ENCODE data around the gene CCDC110.

Gene CCDC110

GRCh38 chr4:185441479-185441878 is 30.1 kb downstream of the CCDC110 start:
- no peak for FAIRE-seq
- DNase-seq (ENCODE audit: insufficient read length) = no peak
- TF ChIP-seq POLR2A (IDR thresholded peaks at IDR 0.05; ENCODE audit: low read depth, low read length) (no peak), POLR2AphosphoS5 (IDR thresholded peaks at IDR 0.05; ENCODE audit: low read depth, low read length) (no peak), TAF1 (IDR thresholded peaks at IDR 0.05; ENCODE audit: borderline replicate concordance, low read depth, low read length) (no peak)

- DNase-seq (ENCODE audit: insufficient read length) = no peak
- TF ChIP-seq TAF1 (IDR thresholded peaks at IDR 0.05; ENCODE audit: borderline replicate concordance, low read depth, low read length) = no peak
- no peak for TF ChIP-seq POLR2A (IDR thresholded peaks at IDR 0.05; ENCODE audit: low read depth, low read length)
- TF ChIP-seq POLR2AphosphoS5 (IDR thresholded peaks at IDR 0.05; ENCODE audit: low read depth, low read length) = no peak
- FAIRE-seq = peak; percentile 74
Measured at GRCh38 chr4:185437809-185438208, 33.7 kb downstream of the CCDC110 start.

- FAIRE-seq (no peak), DNase-seq (ENCODE audit: insufficient read length) (no peak)
- no peak for TF ChIP-seq POLR2AphosphoS5 (IDR thresholded peaks at IDR 0.05; ENCODE audit: low read depth, low read length)
- TF ChIP-seq POLR2A (IDR thresholded peaks at IDR 0.05; ENCODE audit: low read depth, low read length) = no peak
- no peak for TF ChIP-seq TAF1 (IDR thresholded peaks at IDR 0.05; ENCODE audit: borderline replicate concordance, low read depth, low read length)
Measured at GRCh38 chr4:185435466-185435865, 36.1 kb downstream of the CCDC110 start.

GRCh38 chr4:185429660-185430059 is 41.9 kb downstream of the CCDC110 start:
- no peak for FAIRE-seq
- DNase-seq (ENCODE audit: insufficient read length) = no peak
- no peak for TF ChIP-seq TAF1 (IDR thresholded peaks at IDR 0.05; ENCODE audit: borderline replicate concordance, low read depth, low read length)
- no peak for TF ChIP-seq POLR2A (IDR thresholded peaks at IDR 0.05; ENCODE audit: low read depth, low read length)
- TF ChIP-seq POLR2AphosphoS5 (IDR thresholded peaks at IDR 0.05; ENCODE audit: low read depth, low read length) = no peak

GRCh38 chr4:185426960-185427688 is 44.4 kb downstream of the CCDC110 start:
- FAIRE-seq = no peak
- TF ChIP-seq POLR2A (IDR thresholded peaks at IDR 0.05; ENCODE audit: low read depth, low read length) (no peak), POLR2AphosphoS5 (IDR thresholded peaks at IDR 0.05; ENCODE audit: low read depth, low read length) (no peak), TAF1 (IDR thresholded peaks at IDR 0.05; ENCODE audit: borderline replicate concordance, low read depth, low read length) (no peak)
- no peak for DNase-seq (ENCODE audit: insufficient read length)

GRCh38 chr4:185425647-185426352 is 45.7 kb downstream of the CCDC110 start, which contains the start of gene UFSP2:
UFSP2 (minus strand) TSS chr4:185425964; CDS start chr4:185425868, 96 bp downstream.
- FAIRE-seq = peak; percentile 99
- peak; percentile 61 for TF ChIP-seq TAF1 (IDR thresholded peaks at IDR 0.05; ENCODE audit: borderline replicate concordance, low read depth, low read length)
- TF ChIP-seq POLR2A (IDR thresholded peaks at IDR 0.05; ENCODE audit: low read depth, low read length) = no peak; the same call in 1 of the 2 replicates
- TF ChIP-seq POLR2AphosphoS5 (IDR thresholded peaks at IDR 0.05; ENCODE audit: low read depth, low read length) = peak; percentile 25; the same call in 1 of the 2 replicates
- DNase-seq (ENCODE audit: insufficient read length) = peak; percentile 77

GRCh38 chr4:185424905-185425646 is 46.5 kb downstream of the CCDC110 start:
- TF ChIP-seq POLR2AphosphoS5 (IDR thresholded peaks at IDR 0.05; ENCODE audit: low read depth, low read length) = 0 out of 2 replicates have a peak, but pooled peaks have one; percentile 22
- TF ChIP-seq TAF1 (IDR thresholded peaks at IDR 0.05; ENCODE audit: borderline replicate concordance, low read depth, low read length) = no peak
- no peak for TF ChIP-seq POLR2A (IDR thresholded peaks at IDR 0.05; ENCODE audit: low read depth, low read length)
- FAIRE-seq (peak; percentile 80), DNase-seq (ENCODE audit: insufficient read length) (no peak)

- DNase-seq (ENCODE audit: insufficient read length) = no peak
- TF ChIP-seq POLR2AphosphoS5 (IDR thresholded peaks at IDR 0.05; ENCODE audit: low read depth, low read length) = no peak
- TF ChIP-seq TAF1 (IDR thresholded peaks at IDR 0.05; ENCODE audit: borderline replicate concordance, low read depth, low read length) = no peak
- no peak for TF ChIP-seq POLR2A (IDR thresholded peaks at IDR 0.05; ENCODE audit: low read depth, low read length)
- FAIRE-seq = no peak
Measured at GRCh38 chr4:185421366-185422124, 50.0 kb downstream of the CCDC110 start.

- FAIRE-seq = no peak
- TF ChIP-seq POLR2AphosphoS5 (IDR thresholded peaks at IDR 0.05; ENCODE audit: low read depth, low read length) = no peak
- no peak for TF ChIP-seq TAF1 (IDR thresholded peaks at IDR 0.05; ENCODE audit: borderline replicate concordance, low read depth, low read length)
- no peak for DNase-seq (ENCODE audit: insufficient read length)
Measured at GRCh38 chr4:185416955-185417354, 54.6 kb downstream of the CCDC110 start.

- FAIRE-seq = peak; percentile 24
- no peak for DNase-seq (ENCODE audit: insufficient read length)
- TF ChIP-seq TAF1 (IDR thresholded peaks at IDR 0.05; ENCODE audit: borderline replicate concordance, low read depth, low read length) = no peak
- no peak for TF ChIP-seq POLR2AphosphoS5 (IDR thresholded peaks at IDR 0.05; ENCODE audit: low read depth, low read length)
Measured at GRCh38 chr4:185412412-185412811, 59.1 kb downstream of the CCDC110 start.

- DNase-seq (ENCODE audit: insufficient read length) (no peak), FAIRE-seq (no peak)
- no peak for TF ChIP-seq TAF1 (IDR thresholded peaks at IDR 0.05; ENCODE audit: borderline replicate concordance, low read depth, low read length)
- TF ChIP-seq POLR2AphosphoS5 (IDR thresholded peaks at IDR 0.05; ENCODE audit: low read depth, low read length) = no peak
- no peak for TF ChIP-seq POLR2A (IDR thresholded peaks at IDR 0.05; ENCODE audit: low read depth, low read length)
Measured at GRCh38 chr4:185411849-185412248, 59.7 kb downstream of the CCDC110 start.
